OCI-LY7 (cell line): ENCODE results near the gene PEPD. TPM values are rescaled to one million over a fixed set of nuclear protein-coding genes. Genes with fewer than 3 reads are reported as not detected.

Experiments used
- BruUV-seq: library from RNA; stranded (reverse); fragments of 400-500 nt; replicated peaks from 2 replicates; lab custom pipeline; 2021; lab: Mats Ljungman, UMichigan
- CTCF ChIA-PET: fragments of 300-600 bp; sonication (Branson Sonifier 250); formaldehyde crosslinking; loops from one replicate; lab custom pipeline; 2022; ENCODE audit warnings: antibody characterized with exemption; ENCODE audit not compliant: unreplicated experiment; lab: Charles Lee
- POLR2A ChIA-PET: fragments of 300-600 bp; sonication (Branson Sonifier 250); formaldehyde crosslinking; loops from one replicate; lab custom pipeline; 2022; ENCODE audit warnings: antibody characterized with exemption; lab: Charles Lee
- DNase-seq: peaks from one replicate; pipeline ENCODE4 v3.0.0-alpha.2; 2015; ENCODE audit warnings: low spot score
- H2AFZ ChIP-seq: fragments of 200-600 bp; sonication (generic), shearing (Covaris generic); 2 replicates; pipeline ENCODE4 v1.6.1; 2014; ENCODE audit warnings: mild to moderate bottlenecking, antibody characterized with exemption, low read length, moderate library complexity
- H3K27ac ChIP-seq: fragments of 200-600 bp; sonication (generic); 2 replicates; pipeline ENCODE4 v1.5.1; 2014; ENCODE audit warnings: mixed run types, low read depth, mild to moderate bottlenecking, moderate library complexity, low read length, inconsistent platforms; ENCODE audit not compliant: poor library complexity, severe bottlenecking
- H3K36me3 ChIP-seq: fragments of 200-600 bp; sonication (generic); 2 replicates; pipeline ENCODE4 v1.6.1; 2014; ENCODE audit warnings: mild to moderate bottlenecking, antibody characterized with exemption, low read length, moderate library complexity, mixed read lengths; ENCODE audit not compliant: insufficient read depth
- H3K4me1 ChIP-seq: fragments of 200-600 bp; sonication (generic); 2 replicates; pipeline ENCODE4 v1.5.1; 2014; ENCODE audit warnings: mild to moderate bottlenecking, low read length; ENCODE audit not compliant: insufficient read depth, poor library complexity, severe bottlenecking
- H3K4me2 ChIP-seq: fragments of 200-600 bp; sonication (generic); 2 replicates; pipeline ENCODE4 v1.6.1; 2014; ENCODE audit warnings: mild to moderate bottlenecking, low read length
- H3K4me3 ChIP-seq: fragments of 200-600 bp; sonication (generic); 2 replicates; pipeline ENCODE4 v1.5.1; 2014; ENCODE audit warnings: mild to moderate bottlenecking, low read depth, low read length; ENCODE audit not compliant: poor library complexity, severe bottlenecking
- H3K79me2 ChIP-seq: fragments of 200-600 bp; sonication (generic); 2 replicates; pipeline ENCODE4 v1.6.1; 2016; ENCODE audit warnings: low read depth, mild to moderate bottlenecking, low read length, moderate library complexity, mixed read lengths; ENCODE audit not compliant: insufficient read depth
- H3K9me2 ChIP-seq: fragments of 200-600 bp; sonication (generic); 2 replicates; pipeline ENCODE4 v1.6.1; 2016; ENCODE audit warnings: mild to moderate bottlenecking, low read length, mixed read lengths; ENCODE audit not compliant: insufficient read depth
- H3K9me3 ChIP-seq: fragments of 200-600 bp; sonication (generic); 2 replicates; pipeline ENCODE4 v1.6.1; 2014; ENCODE audit warnings: mild to moderate bottlenecking, mixed run types, low read length, mixed read lengths
- H4K20me1 ChIP-seq: fragments of 200-600 bp; sonication (generic); 2 replicates; pipeline ENCODE4 v1.6.1; 2014; ENCODE audit warnings: mild to moderate bottlenecking, antibody characterized with exemption, low read length, moderate library complexity, mixed read lengths; ENCODE audit not compliant: insufficient read depth
- CTCF ChIP-seq: fragments of 200-600 bp; sonication (generic); conservative IDR thresholded peaks from 2 replicates; pipeline ENCODE4 v1.5.1; 2014; ENCODE audit warnings: mild to moderate bottlenecking, antibody characterized with exemption, low read length, moderate library complexity, mixed read lengths
- EZH2phosphoT487 ChIP-seq: fragments of 200-600 bp; sonication (generic); IDR thresholded peaks from 2 replicates; pipeline ENCODE4 v1.6.1; 2018; ENCODE audit warnings: low read depth, borderline replicate concordance, mild to moderate bottlenecking, mixed run types, antibody characterized with exemption, low read length, moderate library complexity, mixed read lengths
- intact Hi-C: fragments of 100-400 bp; cut with micrococcal nuclease; formaldehyde crosslinking; loops from one replicate; pipeline ENCODE4 v1.10.0; 2022; ENCODE audit not compliant: unreplicated experiment
- total RNA-seq, 2 experiments: library from RNA; depleted of rRNA in 1 of 2; stranded (reverse); fragments of >200 nt in 1 of 2; shearing (Covaris generic) in 1 of 2; gene quantifications; 2 replicates each; pipeline ENCODE4 v1.2.3, GENCODE V29; 2014 to 2022

The PEPD gene
- total RNA-seq, 2 experiments from 2014 or later: 24.4 to 29.7 TPM

DNA sequence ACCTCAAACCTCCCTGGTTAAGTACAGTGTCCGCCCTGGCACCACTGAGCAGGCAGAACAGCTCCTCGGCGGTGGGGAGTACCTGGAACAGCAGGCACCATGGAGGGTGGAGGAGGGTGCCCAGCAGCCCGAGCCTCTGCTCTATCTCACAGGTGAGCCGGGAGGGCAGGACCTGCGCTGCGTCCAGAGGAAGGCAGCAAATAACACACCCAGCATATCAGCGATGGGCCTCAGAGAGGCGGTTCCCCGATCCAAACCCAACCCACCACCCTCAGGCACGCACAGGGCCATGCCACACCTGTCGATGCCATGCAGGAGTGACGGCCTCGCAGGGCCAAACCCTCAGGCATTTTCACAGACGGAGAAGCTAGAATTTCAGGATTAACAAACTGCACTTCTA is 11.8 kb downstream of the PEPD start:
- Histone ChIP-seq H3K79me2 (no peaks in the 10 kb centered on the region), H3K36me3 (no peaks in the 10 kb centered on the region), H3K9me3 (no peaks in the 10 kb centered on the region), H3K4me2 (no peak overlapping the region), H4K20me1 (no peaks in the 10 kb centered on the region), H2AFZ (no peak overlapping the region), H3K4me3 (no peak overlapping the region), H3K4me1 (no peaks in the 10 kb centered on the region), H3K9me2 (no peaks in the 10 kb centered on the region), H3K27ac (no peak overlapping the region)
- ChIA-PET POLR2A (no interaction called here), CTCF (no interaction called here)
- TF ChIP-seq EZH2phosphoT487 (no peak), CTCF (no peak)
- intact Hi-C loops: no loop called here
- no TSS peak for BruUV-seq
- DNase-seq: no peak

DNA sequence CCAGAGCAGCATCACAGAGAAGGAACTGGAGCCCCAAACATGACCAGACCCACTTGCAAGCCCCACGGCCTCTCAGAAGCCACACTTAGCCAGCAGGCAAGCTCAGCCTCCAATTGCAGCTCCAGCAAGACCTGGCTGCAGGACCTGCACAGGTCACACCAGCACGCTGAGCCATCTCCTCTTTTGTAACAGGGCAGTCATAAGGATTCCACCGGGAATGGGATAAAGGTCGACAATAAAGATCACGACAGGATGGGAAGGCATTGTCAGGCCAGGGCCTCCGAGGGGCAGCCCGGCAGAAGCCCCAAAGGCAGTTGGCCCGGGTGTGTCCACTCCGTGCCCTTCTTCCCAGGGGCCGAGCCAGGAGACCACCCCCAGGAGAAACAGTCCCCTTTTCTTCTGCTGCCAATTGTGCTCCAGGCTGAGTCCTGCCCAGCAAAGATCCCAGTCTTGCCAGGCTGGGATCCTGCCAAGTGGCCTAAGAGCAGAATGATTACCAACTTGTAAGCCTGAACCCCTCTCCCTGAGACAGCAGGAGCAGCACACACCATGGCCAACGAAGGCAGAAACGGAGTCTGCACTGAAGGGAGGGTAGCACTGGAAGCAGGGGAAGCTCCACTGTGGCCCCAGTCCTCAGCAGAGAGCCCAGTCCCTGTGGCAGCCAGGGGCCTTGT is 12.5 kb downstream of the PEPD start:
- Histone ChIP-seq H3K4me1 (no peaks in the 10 kb centered on the region), H3K27ac (no peak overlapping the region), H3K4me3 (no peak overlapping the region), H2AFZ (no peak overlapping the region), H3K79me2 (no peaks in the 10 kb centered on the region), H3K36me3 (no peaks in the 10 kb centered on the region), H3K9me2 (no peaks in the 10 kb centered on the region), H4K20me1 (no peaks in the 10 kb centered on the region), H3K9me3 (no peaks in the 10 kb centered on the region), H3K4me2 (no peak overlapping the region)
- no peak for DNase-seq
- CTCF ChIA-PET: no interaction called here
- BruUV-seq: no TSS peak
- no peak for TF ChIP-seq EZH2phosphoT487
- TF ChIP-seq CTCF: no peak
- intact Hi-C loops: no loop called here
- POLR2A ChIA-PET: no interaction called here

DNA sequence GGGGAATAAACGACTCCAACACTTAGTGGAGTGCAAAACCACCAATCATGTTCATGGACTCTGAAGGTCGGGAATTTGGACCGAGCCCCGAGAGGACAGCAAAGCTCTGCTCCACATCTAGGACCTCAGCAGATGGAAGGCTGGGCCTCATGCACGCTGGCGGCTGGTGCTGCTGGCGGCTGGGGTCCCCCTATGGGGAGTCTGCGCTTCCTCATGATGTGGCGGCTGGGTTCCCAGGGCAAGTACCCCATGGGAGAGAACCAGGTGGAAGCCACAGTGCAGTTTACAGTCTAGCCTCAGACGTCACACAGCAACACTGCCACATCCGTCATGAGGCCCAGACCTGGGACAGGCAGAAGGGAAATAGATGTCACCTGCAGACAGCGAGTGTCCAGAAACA is 13.2 kb downstream of the PEPD start:
- no peak overlapping the region for H3K4me3 ChIP-seq
- POLR2A ChIA-PET: no interaction called here
- intact Hi-C loops: no loop called here

More for the DNA sequence above, 13.2 kb downstream of the PEPD start:
- no peaks in the 10 kb centered on the region for H3K4me1 ChIP-seq
- no peak overlapping the region for H3K27ac ChIP-seq
- H3K9me2 ChIP-seq: no peaks in the 10 kb centered on the region
- H3K36me3 ChIP-seq: no peaks in the 10 kb centered on the region
- no peaks in the 10 kb centered on the region for H4K20me1 ChIP-seq
- no peak for DNase-seq
- no TSS peak for BruUV-seq
- CTCF ChIA-PET: no interaction called here
- no peak overlapping the region for H2AFZ ChIP-seq
- no peak overlapping the region for H3K4me2 ChIP-seq
- no peaks in the 10 kb centered on the region for H3K79me2 ChIP-seq
- H3K9me3 ChIP-seq: no peaks in the 10 kb centered on the region
- no peak for TF ChIP-seq EZH2phosphoT487
- no peak for TF ChIP-seq CTCF
